ENCODE measurements around the gene EEF1AKMT4.

EEF1AKMT4 gene

GRCh38 chr3:184249412-184250166, at the start of gene EEF1AKMT4:
Gene EEF1AKMT4 (plus strand): TSS chr3:184249672. CDS start chr3:184249695, 23 bp downstream.
- DNase-seq = peak; percentile 97 to 99

DNA sequence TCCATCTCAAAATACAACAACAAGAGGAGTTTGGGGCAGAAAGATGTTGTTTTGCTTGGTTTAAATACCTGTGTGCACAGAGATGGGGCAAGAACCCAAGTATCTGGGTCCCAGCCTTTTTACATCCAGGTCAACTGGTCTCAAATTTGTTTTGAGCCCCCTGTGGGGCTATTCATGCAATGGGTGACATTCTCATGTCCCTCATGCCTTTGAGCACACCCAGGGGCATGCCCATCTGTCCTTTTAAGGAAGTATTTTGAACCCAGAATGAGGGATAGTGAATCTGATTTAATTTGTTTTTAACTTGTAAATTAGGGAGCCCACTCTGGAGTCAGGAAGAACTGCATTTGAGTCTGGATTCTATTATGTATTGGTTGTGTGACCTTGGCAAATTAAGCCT, 48.6 kb upstream of the EEF1AKMT4 start:
- no peak for DNase-seq

DNA sequence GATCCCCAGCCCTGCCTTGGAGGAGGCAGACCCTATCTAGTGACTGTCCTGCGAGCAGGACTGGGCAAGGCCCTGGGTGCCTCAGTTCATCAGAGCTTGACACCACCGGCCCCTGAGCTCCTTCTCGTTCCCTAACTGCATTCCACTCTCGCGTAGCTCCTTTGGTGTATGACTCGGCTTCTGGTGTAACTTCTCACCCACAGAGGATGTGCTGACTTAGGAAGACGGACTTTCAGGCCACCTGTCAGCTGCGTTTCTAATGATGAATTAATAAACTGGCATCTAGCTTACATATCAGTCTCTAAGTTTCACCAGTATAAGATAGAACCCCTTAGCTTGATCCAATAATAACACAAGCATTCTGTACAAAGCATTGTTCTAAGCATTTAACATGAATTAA, 45.9 kb upstream of the EEF1AKMT4 start:
- DNase-seq = no peak

DNA sequence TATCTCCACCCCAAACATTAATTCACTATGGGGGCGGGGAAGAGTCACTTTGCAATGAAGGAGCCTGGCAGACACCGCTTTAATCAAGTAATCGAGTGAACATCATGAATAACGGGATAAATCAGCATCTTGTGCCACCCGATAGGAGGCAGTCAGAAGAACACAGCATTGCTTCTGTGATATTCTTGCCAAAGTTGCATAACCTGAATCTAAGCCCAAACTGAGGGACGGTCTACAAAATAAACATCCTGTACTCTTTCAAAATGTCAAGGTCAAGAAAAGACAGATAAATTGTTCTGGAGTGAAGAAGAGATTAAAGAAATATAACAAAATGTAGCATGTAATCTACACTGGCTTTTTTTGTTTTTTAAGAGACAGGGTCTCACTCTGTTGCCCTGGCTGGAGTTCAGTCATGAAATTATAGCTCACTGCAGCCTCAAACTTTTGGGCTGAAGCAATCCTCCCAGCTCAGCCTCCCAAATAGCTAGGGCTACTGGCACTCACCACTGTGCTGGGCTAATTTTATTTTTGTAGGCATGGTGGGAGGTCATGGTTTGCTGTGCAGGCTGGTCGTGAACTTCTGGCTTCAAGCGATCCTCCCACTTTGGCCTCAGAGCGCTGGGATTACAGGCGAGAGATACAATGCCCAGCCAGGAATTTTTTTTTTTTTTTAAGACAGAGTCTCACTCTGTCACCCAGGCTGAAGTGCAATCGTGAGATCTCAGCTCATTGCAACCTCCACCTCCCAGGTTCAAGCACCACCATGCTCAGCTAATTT, 40.1 kb upstream of the EEF1AKMT4 start:
- no peak for DNase-seq

DNA sequence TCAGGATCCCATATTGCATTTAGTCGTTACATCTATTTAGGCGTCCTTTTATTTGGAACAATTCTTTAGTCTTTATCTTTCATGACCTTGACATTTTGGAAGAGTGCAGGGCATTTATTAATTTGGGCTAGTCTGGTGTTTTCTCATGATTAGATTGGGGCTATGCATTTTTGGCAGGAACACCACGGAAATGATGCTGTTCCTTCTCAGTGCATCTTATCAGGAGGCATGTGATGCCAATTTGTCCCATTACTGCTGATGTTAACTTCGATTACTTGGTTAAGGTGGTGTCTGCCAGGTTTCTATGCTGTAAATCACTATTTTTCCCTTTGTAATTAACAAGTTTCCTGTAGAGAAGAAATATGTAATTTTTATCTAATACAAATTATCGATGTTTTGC, 38.2 kb upstream of the EEF1AKMT4 start:
- no peak for DNase-seq

DNA sequence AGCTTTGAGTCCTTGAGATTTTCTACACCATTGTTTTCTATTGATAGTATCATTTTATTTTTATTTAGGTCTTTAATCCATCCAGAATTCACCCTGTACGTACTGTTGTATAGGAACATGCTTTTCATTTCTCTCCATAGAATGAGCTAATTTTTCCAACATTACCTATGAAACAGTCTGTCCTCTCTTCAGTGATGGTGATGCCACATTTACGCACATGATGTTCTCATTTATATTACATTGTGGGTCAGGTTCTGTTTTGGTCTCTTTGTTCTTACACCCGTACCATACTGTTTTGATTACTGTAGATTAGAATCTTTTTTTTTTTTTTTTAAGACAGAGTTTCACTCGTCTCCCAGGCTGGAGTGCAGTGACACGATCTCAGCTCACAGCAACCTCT, 37.8 kb upstream of the EEF1AKMT4 start:
- no peak for DNase-seq

DNA sequence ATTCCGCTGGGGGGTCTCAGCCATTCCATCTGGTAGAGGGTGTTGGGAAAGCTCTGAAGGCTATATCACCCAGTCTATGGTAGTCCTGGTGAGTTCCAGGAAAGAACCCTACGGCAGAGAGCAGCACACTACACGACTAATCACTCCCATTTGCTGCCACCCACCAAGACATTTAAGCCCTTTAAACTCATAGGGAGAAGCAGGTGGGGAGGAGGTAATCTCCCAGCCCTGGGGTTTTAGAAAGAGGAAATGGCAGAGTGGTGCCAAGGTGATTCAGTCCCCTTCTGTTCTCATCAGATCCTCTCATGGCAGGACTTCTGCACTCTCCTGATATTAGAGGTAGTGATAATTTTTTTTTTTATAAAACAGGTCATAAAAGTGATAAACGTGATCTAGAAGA, 30.7 kb upstream of the EEF1AKMT4 start:
- DNase-seq = no peak

DNA sequence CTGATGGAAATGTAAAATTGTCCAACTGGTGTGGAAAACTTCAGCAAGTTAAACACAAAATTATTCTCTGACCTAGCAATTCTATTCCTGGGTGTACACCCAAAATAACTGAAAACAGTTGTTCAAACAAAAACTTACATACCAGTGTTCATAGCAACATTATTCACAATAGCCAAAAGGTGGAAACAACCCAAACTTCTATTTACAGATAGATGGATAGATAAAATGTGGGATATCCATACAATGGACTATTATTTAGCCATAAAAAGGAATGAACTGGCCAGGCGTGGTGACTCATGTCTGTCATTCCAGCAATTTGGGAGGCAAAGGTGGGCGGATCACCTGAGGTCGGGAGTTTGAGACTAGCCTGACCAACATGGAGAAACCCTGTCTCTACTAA, 27.0 kb upstream of the EEF1AKMT4 start:
- DNase-seq = no peak

GRCh38 chr3:184223946-184224345, 25.5 kb upstream of the EEF1AKMT4 start:
- no peak for DNase-seq

- peak in 1 of 2 donors; percentile 48 for DNase-seq
Measured at GRCh38 chr3:184227481-184227935, 22.0 kb upstream of the EEF1AKMT4 start.

DNA sequence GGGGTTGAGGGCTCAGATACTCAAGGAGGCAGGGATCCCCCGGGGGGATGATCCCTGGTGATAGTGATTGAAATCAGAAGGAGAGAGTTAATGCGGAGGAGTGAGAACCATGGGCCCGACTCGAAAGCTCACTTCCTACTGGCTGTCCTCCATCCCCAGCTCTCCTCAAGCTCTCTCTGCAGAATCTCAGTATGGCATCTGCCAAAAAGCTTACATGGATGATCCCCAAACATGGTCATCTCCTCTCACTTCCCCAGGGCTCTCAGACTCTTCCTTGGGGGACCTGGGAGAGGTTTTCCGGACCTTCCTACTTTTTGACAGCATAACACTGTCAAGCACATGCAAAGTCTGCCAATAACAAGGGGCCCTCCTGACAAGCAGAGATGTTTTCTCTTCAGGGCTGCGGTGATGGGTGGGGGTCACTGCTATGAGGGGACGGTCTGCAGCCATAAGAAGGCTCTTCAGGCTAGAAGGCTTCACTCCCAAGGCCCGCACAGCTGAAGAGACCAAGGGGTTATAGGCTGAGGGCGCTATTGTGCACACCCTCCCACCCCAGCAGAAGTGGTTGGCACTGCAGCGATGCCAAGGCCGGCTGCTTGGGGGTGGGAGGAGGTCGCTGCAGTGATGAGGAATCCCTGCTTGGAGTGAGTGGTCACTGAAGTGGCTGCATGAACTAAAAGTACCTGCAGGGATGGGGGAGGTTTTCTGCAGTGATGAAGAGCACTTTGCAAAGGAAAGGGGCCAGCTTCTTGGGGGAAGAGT, 20.9 kb upstream of the EEF1AKMT4 start:
- DNase-seq = no peak

- peak in 1 of 2 donors; percentile 14 for DNase-seq
Measured at GRCh38 chr3:184229394-184230080, 19.9 kb upstream of the EEF1AKMT4 start, which contains the start of gene VWA5B2. Gene VWA5B2 (plus strand): TSS chr3:184229585. CDS start chr3:184230529, 944 bp downstream.

DNA sequence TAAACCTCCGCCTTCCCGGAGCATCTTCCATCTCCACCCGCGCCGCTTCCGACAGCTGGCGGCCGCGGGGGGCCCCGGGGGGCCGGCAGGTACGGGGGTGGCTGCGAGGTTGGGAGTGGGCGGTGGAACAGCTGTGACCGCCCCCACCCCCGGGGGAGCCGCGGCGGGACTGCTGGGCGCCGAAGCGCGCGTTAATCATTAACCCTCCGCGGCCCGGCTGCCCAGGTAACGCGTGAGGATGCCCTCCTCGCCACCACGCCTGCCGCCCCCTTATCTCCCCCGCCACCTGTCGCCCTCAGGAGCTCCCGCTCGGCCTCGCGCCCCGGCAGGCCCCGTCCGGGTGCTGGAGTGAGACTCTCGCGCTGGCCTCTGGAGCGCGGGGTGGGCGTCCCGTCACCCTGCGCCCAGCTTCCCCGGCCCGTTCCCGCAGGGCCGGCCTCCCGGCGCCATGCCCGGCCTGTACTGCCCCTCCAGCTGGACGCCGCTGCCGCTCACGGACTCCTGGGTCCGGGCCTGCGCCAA, 19.3 kb upstream of the EEF1AKMT4 start:
- no peak for DNase-seq

- no peak for DNase-seq
Measured at GRCh38 chr3:184230603-184231528, 18.6 kb upstream of the EEF1AKMT4 start.

GRCh38 chr3:184231671-184232070, 17.8 kb upstream of the EEF1AKMT4 start:
- no peak for DNase-seq

DNA sequence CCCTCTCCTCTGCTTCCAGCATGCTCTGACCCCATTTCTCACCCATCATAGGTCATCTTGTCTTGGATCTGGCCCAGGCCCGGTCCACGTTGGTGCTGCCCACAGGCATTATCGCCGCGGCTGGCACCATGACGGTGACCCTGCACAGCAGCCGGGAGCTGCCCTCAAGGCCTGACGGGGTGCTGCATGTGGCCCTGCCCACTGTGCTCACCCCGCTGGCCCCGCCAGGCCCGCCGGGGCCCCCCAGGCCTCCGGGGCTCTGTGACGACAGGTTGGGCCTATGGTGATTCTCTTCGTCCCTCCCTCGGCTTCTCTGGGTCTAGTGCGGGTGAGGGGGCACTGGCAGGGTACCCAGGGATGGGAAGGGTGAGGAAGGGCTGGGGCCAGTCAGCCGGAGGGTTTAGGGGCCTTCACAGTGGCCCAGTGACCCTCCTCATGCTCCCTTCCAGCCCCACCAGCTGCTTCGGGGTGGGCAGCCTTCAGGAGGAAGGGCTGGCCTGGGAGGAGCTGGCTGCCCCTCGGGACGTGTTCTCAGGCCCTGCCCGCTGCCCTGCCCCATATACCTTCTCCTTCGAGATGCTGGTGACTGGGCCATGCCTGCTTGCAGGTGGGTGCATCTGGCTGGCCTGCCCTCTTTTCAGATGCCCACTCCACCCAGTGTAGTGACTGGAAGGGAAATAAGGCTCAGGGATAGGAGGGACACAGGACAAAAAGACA, 16.2 kb upstream of the EEF1AKMT4 start:
- no peak for DNase-seq

GRCh38 chr3:184234224-184234623, 15.2 kb upstream of the EEF1AKMT4 start:
- DNase-seq = no peak

- DNase-seq = no peak
Measured at GRCh38 chr3:184234671-184235380, 14.6 kb upstream of the EEF1AKMT4 start.

DNA sequence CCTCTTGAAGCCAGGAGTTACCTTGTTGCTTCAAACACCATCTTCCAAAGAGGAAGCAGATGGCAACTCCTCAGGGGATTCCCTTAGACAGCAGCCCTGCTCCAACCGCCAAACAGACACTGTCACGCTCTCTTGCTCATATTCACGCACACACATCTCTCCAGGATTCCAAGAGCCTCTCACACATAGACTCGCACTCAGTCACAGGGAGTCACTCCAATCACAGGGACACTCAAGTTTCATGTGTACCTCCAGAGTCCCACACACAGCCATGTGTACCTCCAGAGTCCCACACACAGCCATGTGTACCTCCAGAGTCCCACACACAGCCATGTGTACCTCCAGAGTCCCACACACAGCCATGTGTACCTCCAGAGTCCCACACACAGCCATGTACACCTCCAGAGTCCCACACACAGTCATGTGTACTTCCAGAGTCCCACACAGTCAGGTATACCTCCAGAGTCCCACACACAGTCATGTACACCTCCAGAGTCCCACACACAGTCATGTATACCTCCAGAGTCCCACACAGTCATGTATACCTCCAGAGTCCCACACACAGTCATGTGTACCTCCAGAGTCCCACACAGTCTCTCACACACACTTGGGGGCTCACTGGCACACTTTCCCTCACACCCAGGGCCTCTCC, 14.0 kb upstream of the EEF1AKMT4 start:
- no peak for DNase-seq

Measured in inflammatory macrophage treated with lipopolysaccharide for 1 hour (primary cell).